GM18870 (cell line): Measurements from ENCODE around the gene SMARCA1.

Source experiments
- ATAC-seq: cut with Tn5 transposase; IDR thresholded peaks from one replicate; pipeline ENCODE4 v1.9.1; 2021; ENCODE audit warnings: moderate library complexity; ENCODE audit not compliant: unreplicated experiment

SMARCA1 gene

DNA sequence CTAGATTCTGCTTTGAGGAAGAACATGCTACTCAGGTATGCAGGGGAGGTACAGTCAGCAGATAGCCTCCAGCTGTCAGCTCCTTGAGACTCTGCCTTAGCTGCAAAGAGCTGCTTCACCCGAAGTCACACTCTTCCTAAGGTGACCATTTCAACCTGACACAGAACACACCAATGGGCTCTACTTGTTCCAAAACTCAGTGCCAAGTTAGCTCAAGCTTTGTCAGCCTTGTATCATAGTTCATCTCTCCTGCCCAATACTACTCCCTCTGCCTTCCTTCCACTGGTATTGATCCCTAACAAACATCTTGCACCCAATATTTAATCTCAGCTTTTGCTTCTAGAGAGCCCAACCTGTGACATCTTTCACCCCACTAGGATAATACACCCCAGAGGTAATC lies 7.8 kb upstream of the SMARCA1 start:
- ATAC-seq: no peak

GRCh38 chrX:129530410-129530809 lies 7.1 kb upstream of the SMARCA1 start:
- ATAC-seq: no peak

DNA sequence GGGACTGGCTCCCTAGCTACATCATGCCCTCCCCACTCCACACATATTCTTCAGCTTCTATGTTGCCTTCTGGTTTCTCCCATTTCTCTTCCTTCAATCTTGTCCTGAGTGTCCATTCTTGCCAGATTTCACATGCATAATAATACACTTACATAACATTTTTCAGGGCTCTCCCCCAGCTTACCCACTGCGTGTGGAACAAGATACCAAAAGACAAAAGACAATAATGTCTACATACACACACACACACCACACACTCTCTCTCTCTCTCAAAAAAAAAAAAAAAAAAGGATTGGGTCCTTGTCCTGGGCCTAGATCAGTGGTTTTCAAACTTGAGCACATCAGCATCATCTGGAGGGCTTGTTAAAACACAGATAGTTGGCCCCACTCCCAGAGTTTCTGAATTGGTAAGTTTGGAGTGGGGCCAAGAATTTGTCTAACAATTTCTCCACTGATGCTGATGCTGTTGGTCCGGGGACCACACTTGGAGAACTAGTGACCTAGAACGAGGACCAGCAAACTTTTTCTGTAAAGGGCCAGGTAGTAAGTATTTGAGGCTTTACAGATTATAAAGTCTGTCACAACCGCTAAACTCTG lies 6.5 kb upstream of the SMARCA1 start:
- no peak for ATAC-seq

DNA sequence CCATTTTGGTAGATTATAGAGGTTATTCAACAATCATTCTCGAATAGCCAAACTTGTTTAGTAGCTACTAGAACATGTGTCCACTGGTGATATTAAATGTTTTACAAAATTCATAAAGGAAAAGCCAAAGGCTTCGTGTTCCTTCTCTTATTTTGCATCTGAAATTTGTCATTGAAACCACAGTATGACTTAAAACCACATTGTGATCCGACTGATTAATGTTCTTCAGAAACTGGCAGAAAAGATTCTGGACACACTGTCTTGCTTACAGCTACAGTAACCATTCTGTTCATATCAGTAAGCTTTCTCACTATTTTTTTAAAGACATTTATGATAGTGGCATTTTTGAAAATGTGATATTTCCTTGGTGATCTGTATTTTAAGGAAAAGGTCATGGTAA lies 2.6 kb upstream of the SMARCA1 start:
- no peak for ATAC-seq

- no peak for ATAC-seq
These were observed 1.9 kb upstream of the SMARCA1 start for GRCh38 chrX:129525162-129525561.

GRCh38 chrX:129524250-129524850 lies 1.1 kb upstream of the SMARCA1 start:
- ATAC-seq: no peak

DNA sequence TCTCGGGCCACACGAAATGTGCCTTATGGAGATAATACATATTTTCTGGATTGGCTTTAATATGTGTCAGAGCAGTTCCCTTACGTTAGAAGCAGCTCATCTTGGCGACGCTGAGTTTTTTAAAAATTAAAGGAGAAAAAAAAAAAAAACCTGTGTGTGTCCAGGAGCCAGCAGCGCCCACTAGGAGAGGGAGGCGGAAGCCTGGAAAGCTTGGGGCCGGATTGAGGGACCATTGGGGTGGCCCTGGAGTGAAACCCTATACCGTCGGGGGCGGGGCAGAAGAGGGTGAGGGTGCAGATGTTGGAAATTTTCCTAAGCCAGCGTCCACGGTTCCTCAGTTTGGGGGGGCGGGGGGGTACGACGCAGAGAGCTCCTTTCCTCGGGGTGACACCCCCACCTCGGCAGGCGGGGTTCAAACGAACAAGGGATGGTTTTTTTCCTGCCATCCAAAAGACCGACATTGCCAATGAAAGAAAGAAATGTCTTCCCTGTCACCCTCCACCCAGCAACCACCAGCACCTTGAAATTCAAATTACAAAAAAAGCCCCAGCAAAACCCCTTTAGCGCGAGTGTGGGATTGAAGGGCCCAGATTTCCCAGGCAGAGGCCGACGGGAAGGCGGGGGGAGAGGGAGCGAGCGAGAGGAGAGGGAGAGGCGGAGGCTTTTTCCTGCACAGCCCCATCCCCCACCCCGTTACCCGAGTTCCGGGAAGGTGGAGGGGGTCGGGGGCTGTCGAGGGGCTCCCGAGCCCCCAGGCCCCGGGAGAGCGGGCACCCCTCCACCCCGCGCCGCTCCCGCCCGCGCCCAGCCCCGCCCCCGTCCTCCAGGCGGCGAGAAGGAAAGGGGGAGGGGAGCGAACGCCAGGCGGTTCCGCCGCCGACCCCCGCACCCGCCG lies 859 bp downstream of the SMARCA1 start:
- ATAC-seq: no peak

GRCh38 chrX:129520151-129520550 lies 3.1 kb downstream of the SMARCA1 start:
- no peak for ATAC-seq

GRCh38 chrX:129516402-129516801 lies 6.9 kb downstream of the SMARCA1 start:
- no peak for ATAC-seq

GRCh38 chrX:129512409-129512808 lies 10.9 kb downstream of the SMARCA1 start:
- no peak for ATAC-seq

- no peak for ATAC-seq
These were observed 11.6 kb downstream of the SMARCA1 start for GRCh38 chrX:129511689-129512088.

DNA sequence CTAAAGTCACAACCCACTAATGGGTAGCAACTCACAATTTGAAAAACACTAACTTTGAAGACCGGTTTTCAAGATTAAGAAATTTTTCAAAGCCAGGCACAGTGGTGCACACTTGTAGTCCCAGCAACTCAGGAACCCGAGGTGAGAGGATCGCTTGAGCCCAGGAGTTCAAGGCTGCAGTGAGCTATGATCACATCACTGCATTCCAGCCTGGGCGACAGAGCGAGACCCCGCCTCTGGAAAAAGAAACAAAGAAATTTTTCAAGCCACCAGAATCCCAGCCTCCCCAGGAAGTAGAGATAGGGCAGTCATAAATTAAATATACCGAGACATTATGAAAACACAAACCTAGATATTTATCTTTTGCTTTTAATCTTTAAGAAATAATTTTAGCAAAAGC lies 13.0 kb downstream of the SMARCA1 start:
- no peak for ATAC-seq

DNA sequence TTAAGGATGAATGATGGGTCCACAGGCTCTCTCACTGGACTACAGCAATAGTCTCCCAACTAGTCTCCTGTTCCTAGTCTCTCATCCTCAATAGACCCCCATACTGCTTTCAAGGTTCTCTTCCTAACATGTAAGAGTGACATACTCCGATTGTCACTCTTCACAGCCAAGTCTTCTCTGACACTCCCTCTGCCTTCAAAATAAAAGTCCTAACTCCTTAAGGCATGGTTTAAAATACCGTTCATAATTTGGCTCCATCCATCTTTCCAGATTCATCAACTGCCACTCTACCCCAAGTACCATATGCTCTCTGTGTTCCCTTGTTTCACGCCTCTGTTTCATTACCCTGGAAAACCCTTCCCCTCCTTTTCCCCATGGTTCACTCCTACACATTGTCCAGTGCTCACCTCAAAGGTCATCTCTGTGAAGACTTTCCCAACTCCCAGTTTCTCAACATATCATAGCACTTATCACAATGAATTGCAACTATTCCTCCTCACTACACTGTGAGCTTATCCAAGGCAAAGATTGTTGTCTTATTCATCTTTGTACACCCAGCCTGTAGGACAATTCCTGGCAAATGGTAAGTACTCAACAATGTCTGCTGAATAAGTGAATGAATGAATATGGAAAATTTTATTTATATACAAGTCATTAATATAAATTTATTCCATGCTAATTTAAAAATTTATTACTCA lies 26.0 kb downstream of the SMARCA1 start:
- no peak for ATAC-seq

- no peak for ATAC-seq
These were observed 26.7 kb downstream of the SMARCA1 start for GRCh38 chrX:129496625-129497024.

GRCh38 chrX:129495900-129496299 lies 27.4 kb downstream of the SMARCA1 start:
- ATAC-seq: no peak

- ATAC-seq: no peak
These were observed 28.4 kb downstream of the SMARCA1 start for GRCh38 chrX:129494887-129495286.

- ATAC-seq: no peak
These were observed 29.6 kb downstream of the SMARCA1 start for GRCh38 chrX:129493643-129494042.

GRCh38 chrX:129490330-129490729 lies 33.0 kb downstream of the SMARCA1 start:
- no peak for ATAC-seq

GRCh38 chrX:129488359-129488758 lies 34.9 kb downstream of the SMARCA1 start:
- no peak for ATAC-seq

DNA sequence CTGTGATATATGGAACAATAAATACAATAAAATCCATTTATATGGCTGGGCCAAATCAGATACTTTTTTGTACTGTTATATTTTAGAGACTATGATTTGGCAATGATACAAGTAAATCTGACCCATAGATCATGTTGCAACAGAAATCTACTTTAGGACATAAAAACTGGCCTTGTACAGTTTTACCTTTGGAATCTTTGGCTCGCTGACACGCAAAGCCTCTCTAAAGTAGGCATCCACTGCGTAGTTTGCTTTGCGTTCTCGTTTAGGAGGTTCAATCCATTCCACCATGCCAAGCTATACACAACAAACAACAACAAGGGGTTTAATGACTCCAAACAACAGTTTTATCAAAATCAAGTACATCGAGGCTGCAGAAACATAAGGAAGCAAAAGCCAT lies 42.4 kb downstream of the SMARCA1 start:
- ATAC-seq: no peak

DNA sequence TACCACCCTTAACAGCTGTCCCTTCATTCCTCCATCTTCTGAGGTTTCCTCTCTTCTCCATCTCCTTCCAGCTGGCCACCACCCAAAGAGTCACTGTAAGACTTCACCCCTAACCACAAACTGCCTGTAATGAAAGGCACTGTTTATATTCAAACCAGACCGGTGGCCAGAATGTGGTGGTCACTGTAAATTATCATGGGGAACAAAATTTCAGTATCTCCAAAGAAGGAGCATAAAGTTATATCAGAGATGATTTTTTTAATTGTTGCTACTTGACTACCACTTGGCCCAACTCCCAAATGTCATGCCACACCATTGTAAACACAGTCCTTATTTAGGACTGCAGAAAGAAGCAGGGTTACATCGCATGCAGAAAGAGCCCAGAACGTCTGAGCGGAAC lies 44.8 kb downstream of the SMARCA1 start:
- ATAC-seq: no peak

- no peak for ATAC-seq
These were observed 51.2 kb downstream of the SMARCA1 start for GRCh38 chrX:129472116-129472515.
